Smooth muscle cell of the coronary artery (primary cell): ENCODE measurements around the gene CERS2. TPM values are rescaled to one million over a fixed set of nuclear protein-coding genes. Genes with fewer than 3 reads are reported as not detected.

ENCODE experiments used
- total RNA-seq: library from RNA; depleted of rRNA; stranded (reverse); fragments of >200 nt; gene quantifications from 2 replicates; pipeline ENCODE4 v1.2.3, GENCODE V29; 2014; ENCODE audit warnings: low replicate concordance

CERS2 gene, protein sequence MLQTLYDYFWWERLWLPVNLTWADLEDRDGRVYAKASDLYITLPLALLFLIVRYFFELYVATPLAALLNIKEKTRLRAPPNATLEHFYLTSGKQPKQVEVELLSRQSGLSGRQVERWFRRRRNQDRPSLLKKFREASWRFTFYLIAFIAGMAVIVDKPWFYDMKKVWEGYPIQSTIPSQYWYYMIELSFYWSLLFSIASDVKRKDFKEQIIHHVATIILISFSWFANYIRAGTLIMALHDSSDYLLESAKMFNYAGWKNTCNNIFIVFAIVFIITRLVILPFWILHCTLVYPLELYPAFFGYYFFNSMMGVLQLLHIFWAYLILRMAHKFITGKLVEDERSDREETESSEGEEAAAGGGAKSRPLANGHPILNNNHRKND
- total RNA-seq = 81.2 and 81.8 TPM in 2 replicates

DNA sequence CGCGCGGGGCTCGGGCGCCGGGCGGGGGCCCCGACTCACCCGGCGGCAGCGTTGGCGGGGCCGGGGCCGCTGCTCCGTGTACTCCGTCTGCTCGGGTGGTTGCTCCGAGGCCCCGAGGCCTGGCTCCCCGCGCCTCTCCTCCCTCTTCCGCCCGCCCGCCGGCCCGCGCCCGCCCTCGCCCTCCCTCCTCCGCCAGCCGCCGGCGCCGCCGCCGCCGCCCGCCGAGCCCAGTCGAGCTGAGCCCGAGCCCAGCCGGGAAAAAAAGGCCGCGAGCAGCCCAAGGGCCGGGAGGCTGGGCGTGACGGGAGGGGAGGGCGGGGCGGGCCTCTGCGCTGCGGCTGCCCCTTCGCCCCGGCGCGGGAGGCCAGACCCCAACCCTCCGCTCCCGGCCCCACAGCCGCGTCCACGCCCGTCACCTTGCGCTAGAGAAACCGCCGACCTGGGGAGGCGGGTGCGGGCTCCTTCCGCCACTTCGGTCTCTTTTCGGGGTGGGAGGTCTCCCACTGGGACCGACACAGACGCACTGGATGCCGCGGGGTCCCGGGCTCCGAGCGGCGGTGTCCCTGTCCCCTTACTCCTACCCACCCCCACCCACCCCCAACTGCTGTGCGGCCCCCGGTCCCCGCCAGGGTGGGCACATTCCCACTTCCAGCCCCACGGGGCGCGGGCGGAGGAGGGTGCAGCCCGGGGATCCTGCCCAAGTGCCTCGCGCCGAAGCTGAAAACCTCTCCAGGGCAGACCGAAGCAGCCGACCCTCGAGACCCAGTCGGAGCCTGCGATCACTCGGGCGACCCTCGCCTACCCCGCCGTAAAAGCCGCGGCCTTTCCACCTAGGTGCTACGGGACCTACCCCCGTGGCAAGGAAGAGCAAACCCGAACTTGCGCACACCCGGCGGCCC is at the start of gene CERS2:
Gene CERS2 (minus strand): TSS at position 256 of the 899 bp plus-strand sequence. CDS start 5,745 bp downstream, outside the sequence.

DNA sequence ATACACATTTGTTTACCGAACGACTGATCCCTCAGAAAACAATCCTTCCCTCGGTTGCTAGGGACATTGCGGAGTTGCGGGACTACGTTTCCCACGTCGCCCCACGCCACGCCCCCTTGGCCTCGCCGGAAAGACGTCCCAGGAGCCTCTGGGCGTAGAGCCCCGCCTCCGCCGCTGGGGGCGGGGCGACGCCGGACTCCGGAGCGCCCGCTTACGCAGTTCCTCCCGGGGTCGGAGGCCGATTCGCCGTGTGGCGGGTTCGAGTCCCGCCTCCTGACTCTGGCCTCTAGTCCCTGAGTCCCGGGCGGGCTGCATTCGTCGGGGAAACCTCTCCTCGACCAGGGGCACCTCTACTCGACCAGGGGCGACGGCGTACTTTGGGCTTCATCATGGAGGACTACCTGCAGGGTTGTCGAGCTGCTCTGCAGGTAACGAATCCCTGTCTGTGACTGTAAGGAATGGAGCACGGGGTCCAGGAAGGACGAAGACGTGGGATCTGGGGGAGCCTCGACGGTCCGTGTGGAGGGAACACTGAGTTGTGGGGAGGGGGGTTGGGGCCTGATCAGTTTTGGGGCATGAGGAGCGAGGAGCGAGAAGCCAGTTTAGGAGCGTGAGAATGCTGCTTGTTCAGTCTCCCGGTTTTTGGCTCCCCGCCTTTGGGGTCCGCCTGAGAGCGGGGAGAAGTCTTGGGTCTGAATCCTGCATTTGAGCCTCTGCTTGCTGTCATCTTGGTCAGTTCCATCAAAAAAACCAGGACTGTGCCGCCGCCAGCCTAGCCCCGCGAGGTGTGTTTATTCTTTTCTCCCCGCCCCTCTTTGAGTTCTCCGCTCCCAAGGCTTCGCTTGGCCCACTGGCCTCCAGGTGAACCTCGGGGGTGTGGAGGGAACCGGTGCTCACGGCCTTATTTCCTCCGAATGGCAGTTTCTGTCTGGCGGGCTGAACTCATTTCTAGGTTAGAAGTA is 33.9 kb upstream of the CERS2 start, which contains the start of gene PRUNE1:
Gene PRUNE1 (plus strand): TSS at position 206 of the 962 bp plus-strand sequence. CDS start 184 bp downstream, at position 390.

DNA sequence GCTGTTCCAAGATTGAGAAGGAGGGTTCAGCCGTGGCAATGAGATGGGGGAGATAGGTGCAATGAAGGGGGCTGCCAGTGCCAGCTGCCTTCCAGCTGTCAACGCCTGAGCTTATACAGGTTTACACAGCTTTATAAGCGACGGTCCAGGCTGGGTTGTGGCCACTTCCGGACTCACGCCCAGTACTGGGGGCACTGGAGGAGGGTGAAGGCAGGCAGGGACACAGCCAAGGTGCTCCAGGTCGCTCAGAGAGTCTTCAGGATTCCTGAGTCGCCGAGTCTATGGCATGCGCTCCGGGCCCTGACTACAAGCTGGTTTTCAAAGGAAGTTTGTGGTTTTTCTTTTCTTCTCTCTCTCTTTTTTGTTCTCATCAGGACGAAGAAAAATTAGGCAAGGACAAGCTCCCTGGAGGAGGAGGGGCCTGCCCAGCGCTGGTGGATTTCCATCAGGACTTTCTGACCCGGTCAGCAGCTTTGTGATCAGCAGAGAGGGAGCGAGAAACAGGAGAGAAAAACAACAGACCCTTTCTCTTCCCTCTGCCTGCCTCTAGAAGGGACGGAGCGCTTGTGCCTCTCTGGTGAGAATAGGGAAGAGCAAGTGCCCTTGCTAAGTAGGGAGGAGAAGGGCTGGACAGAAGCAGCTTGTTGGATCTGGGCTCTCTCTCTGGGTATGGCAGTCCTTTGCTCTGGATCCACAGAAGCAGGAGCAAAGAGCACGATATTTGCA is 31.9 kb upstream of the CERS2 start, which contains the start of gene MINDY1:
Gene MINDY1 (minus strand): TSS at position 576 of the 726 bp plus-strand sequence. CDS start 4,285 bp downstream, outside the sequence.

GRCh38 chr1:150981805-150982712 is 7.4 kb upstream of the CERS2 start, which contains the start of gene ANXA9:
Gene ANXA9 (plus strand): TSS chr1:150982292. CDS start chr1:150983106, 814 bp downstream.

DNA sequence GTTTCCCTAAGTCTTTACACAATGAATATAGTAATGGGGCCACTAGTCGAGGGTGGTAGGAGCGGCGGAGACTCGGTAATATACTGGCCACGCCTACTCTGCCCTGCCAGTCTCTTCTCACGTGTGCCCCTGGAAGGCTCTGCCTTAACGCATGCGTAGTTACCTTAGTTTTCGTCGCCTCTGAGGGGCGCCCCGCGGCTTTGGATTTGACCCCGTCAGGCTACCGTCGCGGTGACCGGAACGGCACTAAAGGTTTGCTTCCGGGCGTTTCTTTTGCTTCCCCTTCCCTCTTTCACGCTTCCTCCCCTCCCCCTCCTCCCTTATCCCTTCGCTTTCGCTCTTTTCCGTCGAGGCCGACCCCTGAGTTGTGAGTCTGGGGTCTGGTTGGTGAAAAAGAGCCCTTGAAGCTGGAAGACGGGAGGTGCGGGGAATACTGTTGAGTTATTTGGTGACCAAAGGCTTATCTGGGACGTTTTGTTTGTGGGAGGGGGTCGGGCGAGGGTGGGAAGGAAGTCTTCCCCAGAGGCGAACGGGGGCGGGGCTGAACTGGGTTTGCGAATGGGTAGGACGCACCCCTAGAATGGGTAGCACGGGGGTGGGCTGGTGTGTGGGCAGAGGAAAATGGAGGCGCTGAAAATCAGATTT is 48.4 kb downstream of the CERS2 start, which contains the start of gene SETDB1:
Gene SETDB1 (plus strand): TSS at position 267 of the 645 bp plus-strand sequence. CDS start 1,352 bp downstream, outside the sequence.

Other genes with a start within 250 kb of the CERS2 start
- 5.0 and 7.0 TPM in 2 replicates for gene CTSS, start 209.1 kb downstream of the CERS2 start, total RNA-seq
- gene CTSK, start 166.6 kb downstream of the CERS2 start, total RNA-seq = 38.4 and 981 TPM in 2 replicates
- gene ARNT, start 98.2 kb downstream of the CERS2 start, total RNA-seq = 21.1 and 44.9 TPM in 2 replicates
- not detected in 2 replicates for gene CTXND2, start 87.7 kb downstream of the CERS2 start, total RNA-seq
- gene SETDB1, start 48.5 kb downstream of the CERS2 start, total RNA-seq = 27.1 and 36.5 TPM in 2 replicates
- 0.08 and 0.23 TPM in 2 replicates for gene ANXA9, start 7.5 kb upstream of the CERS2 start, total RNA-seq
- 7.1 and 11.0 TPM in 2 replicates for gene MINDY1, start 32.1 kb upstream of the CERS2 start, total RNA-seq
- 5.1 and 8.3 TPM in 2 replicates for gene PRUNE1, start 33.6 kb upstream of the CERS2 start, total RNA-seq
- 0.08 and 0.70 TPM in 2 replicates for gene BNIPL, start 61.8 kb upstream of the CERS2 start, total RNA-seq
- gene C1orf56, start 72.9 kb upstream of the CERS2 start, total RNA-seq = 0.47 and 0.98 TPM in 2 replicates
- 24.2 and 48.7 TPM in 2 replicates for gene CDC42SE1, start 84.8 kb upstream of the CERS2 start, total RNA-seq
- gene MLLT11, start 85.6 kb upstream of the CERS2 start, total RNA-seq = 0.59 and 7.9 TPM in 2 replicates
- 7.6 and 30.4 TPM in 2 replicates for gene GABPB2, start 95.9 kb upstream of the CERS2 start, total RNA-seq
- 1.1 and 1.4 TPM in 2 replicates for gene SEMA6C, start 171.8 kb upstream of the CERS2 start, total RNA-seq
- not detected in 2 replicates for gene TNFAIP8L2, start 181.8 kb upstream of the CERS2 start, total RNA-seq
- 5.4 and 8.4 TPM in 2 replicates for gene LYSMD1, start 191.1 kb upstream of the CERS2 start, total RNA-seq
- 15.6 and 28.0 TPM in 2 replicates for gene SCNM1, start 191.3 kb upstream of the CERS2 start, total RNA-seq
- gene TMOD4, start 201.1 kb upstream of the CERS2 start, total RNA-seq = not detected in 2 replicates
- 27.1 and 43.9 TPM in 2 replicates for gene VPS72, start 215.4 kb upstream of the CERS2 start, total RNA-seq
- gene PIP5K1A, start 223.7 kb upstream of the CERS2 start, total RNA-seq = 47.3 and 49.6 TPM in 2 replicates